ENCODE measurements around the gene NCAPH2. TPM values are rescaled to one million over a fixed set of nuclear protein-coding genes. Genes with fewer than 3 reads are reported as not detected.

The NCAPH2 gene
- total RNA-seq, 1 donor from 2014 or later: 42.4 TPM

- FAIRE-seq (no peak), DNase-seq (ENCODE audit: low spot score in 2 of 2) (peak in 1 of 2 donors; percentile 68)
Observed at GRCh38 chr22:50473855-50474671, 34.0 kb upstream of the NCAPH2 start.

- FAIRE-seq (no peak), DNase-seq (ENCODE audit: low spot score in 2 of 2) (peak; percentile 100)
Observed at GRCh38 chr22:50474710-50475651, 33.0 kb upstream of the NCAPH2 start, which contains the start of gene SBF1. Gene SBF1, minus strand, starts transcription at chr22:50475035. Its CDS starts 195 bp downstream, at chr22:50474840.

DNA sequence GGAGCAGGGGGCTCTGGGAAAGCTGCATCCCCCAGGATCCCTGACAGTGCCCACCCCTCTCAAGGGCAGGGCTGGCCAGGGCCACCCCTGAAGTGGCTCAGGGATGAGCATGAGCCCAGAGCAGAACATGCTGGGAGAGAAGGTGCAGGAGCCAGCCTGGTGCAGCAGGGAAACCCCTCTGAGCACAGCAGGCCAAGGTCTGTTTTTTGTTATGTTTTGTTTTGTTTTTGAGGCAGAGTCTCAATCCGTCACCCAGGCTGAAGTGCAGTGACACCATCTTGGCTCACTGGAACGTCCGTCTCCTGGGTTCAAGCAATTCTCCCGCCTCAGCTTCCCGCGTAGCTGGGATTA, 32.4 kb upstream of the NCAPH2 start:
- DNase-seq (ENCODE audit: low spot score in 2 of 2) (no peak), FAIRE-seq (no peak)

- DNase-seq (ENCODE audit: low spot score in 2 of 2) (no peak), FAIRE-seq (no peak)
Observed at GRCh38 chr22:50476868-50477267, 31.2 kb upstream of the NCAPH2 start.

- DNase-seq (ENCODE audit: low spot score in 2 of 2) (no peak), FAIRE-seq (no peak)
Observed at GRCh38 chr22:50477923-50478322, 30.1 kb upstream of the NCAPH2 start.

DNA sequence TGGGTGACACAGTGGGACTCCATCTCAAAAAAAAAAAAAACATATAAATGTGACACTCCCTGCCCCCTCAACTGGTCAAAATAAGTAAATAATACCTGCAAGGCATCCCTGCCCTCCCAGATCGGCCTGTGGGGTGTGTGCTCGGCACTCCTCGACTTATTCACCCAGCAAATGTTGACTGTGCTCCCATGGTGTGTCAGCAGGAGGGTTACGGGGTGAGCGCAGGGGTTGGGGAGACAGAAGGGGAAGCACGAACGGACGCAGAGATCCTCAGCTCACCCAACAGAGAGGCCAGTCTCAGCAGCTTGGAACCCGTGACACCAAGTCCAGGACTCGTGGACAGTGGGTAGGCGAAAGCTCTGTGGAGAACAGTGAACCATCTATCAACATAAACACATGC, 28.3 kb upstream of the NCAPH2 start:
- FAIRE-seq: no peak
- no peak for DNase-seq (ENCODE audit: low spot score in 2 of 2)

- FAIRE-seq: no peak
- DNase-seq (ENCODE audit: low spot score in 2 of 2): no peak
Observed at GRCh38 chr22:50481045-50481439, 27.0 kb upstream of the NCAPH2 start.

DNA sequence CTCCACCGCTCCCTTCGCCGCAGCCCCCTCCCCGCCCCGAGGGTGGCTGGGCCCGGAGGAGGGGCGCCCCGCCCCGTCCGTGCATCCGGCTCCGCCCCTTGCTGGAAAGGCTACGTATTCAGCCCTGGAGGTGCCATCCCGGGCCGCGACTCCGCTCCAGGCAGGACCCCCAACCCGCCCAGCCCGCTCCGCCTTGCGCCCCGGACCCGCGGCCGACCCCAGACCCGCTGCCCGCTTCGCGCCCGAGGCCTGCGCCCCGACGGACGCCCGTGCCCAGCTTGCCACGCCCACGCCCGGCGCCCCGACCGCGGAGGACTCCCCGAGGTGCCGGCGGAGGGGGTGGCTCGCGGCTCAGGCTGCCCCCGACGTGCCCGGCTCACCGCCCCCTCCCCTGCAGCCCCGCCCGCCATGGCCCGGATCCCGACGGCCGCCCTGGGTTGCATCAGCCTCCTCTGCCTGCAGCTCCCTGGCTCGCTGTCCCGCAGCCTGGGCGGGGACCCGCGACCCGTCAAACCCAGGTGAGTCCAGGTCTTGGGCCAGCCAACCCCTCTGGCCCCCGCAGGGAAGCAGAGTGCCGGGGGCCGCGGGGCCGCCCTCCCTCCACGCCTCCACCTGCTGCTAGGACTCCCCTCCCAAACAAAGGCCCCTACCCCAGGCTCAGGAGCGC, 26.5 kb upstream of the NCAPH2 start, which contains the start of gene ADM2:
ADM2 (plus strand) TSS at position 104 of the 667 bp plus-strand sequence; CDS start at position 409, 305 bp downstream.
- FAIRE-seq: no peak
- peak in 1 of 2 donors; percentile 64 for DNase-seq (ENCODE audit: low spot score in 2 of 2)

GRCh38 chr22:50482107-50483074, 25.6 kb upstream of the NCAPH2 start:
- DNase-seq (ENCODE audit: low spot score in 2 of 2) (no peak), FAIRE-seq (no peak)

GRCh38 chr22:50483106-50483505, 24.9 kb upstream of the NCAPH2 start:
- DNase-seq (ENCODE audit: low spot score in 2 of 2): no peak
- no peak for FAIRE-seq

- DNase-seq (ENCODE audit: low spot score in 2 of 2): no peak
- no peak for FAIRE-seq
Observed at GRCh38 chr22:50483556-50483955, 24.5 kb upstream of the NCAPH2 start.

DNA sequence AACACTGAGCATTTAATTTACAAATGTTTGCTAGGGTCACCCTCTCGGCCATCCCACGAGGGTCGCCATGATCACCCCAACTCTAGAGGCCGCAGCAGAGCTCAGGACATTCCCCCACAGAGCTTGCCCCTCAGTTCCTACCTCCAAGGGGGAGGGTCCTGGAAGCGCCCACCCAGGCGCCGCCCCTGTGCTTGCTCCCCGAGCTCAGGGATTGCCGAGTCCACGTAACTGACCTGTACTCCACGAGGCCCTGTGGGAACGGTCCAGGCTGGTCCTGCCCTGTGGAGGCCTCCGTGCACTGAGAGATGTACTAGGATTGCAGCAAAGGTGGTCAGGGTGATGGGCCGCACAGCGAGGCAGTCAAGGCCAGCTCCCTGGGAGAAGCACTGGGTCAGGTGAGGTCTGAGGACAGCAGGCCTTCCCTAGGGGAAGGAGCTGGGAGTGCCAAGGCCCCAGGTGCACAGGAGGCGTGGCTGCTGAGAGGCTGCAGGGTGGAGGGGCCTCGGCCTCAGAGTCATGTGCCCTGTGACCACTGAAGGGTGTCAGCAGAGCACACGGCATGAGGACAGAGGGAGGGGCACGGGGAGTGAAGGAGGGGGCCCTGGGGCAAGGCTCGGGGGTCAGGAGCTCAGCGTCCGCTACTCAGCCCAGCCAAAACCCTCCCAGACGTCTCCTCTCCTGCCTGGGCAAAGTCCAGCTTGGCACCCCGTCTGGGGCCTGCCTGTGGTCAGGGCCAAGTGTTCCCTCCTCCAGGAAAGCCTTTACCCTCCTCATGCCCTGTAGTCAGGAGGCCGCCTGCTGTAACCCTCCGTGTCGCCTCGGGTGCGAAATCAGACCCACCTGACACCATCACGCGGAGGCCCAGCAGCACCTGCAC, 23.8 kb upstream of the NCAPH2 start:
- FAIRE-seq (no peak), DNase-seq (ENCODE audit: low spot score in 2 of 2) (no peak)

DNA sequence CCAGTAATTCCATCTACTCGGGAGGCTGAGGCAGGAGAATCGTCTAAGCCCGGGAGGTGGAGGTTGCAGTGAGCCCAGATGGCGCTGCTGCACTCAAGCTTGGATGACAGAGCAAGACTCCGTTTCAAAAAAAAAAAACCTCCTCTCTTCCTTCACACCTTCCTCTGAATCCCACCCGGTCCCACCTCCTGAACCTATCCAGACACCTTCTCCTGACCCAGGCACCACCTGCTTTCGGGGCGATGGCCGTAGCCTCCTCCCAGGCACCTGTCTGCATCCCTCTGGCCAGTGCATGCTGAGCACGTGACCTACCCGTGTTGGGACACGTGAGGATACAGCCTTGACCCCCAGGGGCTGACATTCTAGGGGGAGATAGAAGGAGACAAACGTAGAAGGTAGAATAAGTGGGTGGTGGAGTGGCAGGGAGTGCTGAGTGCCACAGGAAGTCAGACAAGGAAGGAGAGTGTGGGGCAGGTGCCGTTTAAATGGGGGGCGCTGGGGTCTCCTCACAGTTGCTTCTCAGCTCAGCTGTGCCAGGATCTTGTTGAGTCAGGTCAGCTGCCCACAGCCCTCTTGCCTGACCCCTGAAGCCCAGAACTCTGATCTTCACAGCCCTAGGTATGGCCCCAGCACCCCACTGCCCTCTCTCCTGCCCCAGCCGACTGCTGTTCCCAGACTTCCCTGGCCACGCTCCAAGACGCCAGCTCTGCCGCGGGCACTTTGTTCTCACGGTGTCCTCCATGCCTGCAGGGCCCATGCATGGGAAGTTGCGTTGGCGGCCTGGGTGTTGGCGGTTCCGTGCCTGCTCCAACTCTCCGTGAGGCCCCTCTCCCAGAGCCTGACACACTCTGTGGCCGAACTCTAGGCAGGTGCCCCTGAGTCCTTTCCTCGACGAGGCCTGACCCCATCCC, 22.5 kb upstream of the NCAPH2 start:
- FAIRE-seq: no peak
- no peak for DNase-seq (ENCODE audit: low spot score in 2 of 2)

- no peak for FAIRE-seq
- DNase-seq (ENCODE audit: low spot score in 2 of 2): no peak
Observed at GRCh38 chr22:50486561-50487289, 21.3 kb upstream of the NCAPH2 start, which contains the start of gene MIOX. Gene MIOX, plus strand, starts transcription at chr22:50486859. Its CDS starts 39 bp downstream, at chr22:50486898.

- no peak for DNase-seq (ENCODE audit: low spot score in 2 of 2)
- no peak for FAIRE-seq
Observed at GRCh38 chr22:50487290-50488005, 20.6 kb upstream of the NCAPH2 start.
